Cerebellar cortex (tissue), 1 donor: Measurements from ENCODE around the gene BMP8A.
"Not testable (repeated sequence)": the region's sequence is repeated elsewhere in the genome, so short reads cannot be mapped to it uniquely, and the experiment has no call there.

Experiments
- DNase-seq: peaks from one replicate; pipeline ENCODE4 v3.0.0-alpha.2; 2015; ENCODE audit warnings: low spot score

The BMP8A gene

GRCh38 chr1:39483276-39483675 lies 8.2 kb upstream of the BMP8A start:
- DNase-seq, result no peak

- no peak for DNase-seq
Observed at GRCh38 chr1:39484564-39484963, 6.9 kb upstream of the BMP8A start.

GRCh38 chr1:39485046-39485803 lies 6.2 kb upstream of the BMP8A start:
- no peak for DNase-seq

GRCh38 chr1:39488012-39488545 lies 3.4 kb upstream of the BMP8A start:
- DNase-seq, result no peak

- no peak for DNase-seq
Observed at GRCh38 chr1:39488793-39489566, 2.5 kb upstream of the BMP8A start.

GRCh38 chr1:39489567-39490239 lies 1.7 kb upstream of the BMP8A start:
- peak; percentile 28 for DNase-seq

- DNase-seq, result peak; percentile 28
Observed at GRCh38 chr1:39490596-39491145, 765 bp upstream of the BMP8A start.

- DNase-seq, result not testable (repeated sequence)
Observed at GRCh38 chr1:39492118-39493042, 944 bp downstream of the BMP8A start.

GRCh38 chr1:39493043-39493810 lies 1.8 kb downstream of the BMP8A start:
- DNase-seq, result not testable (repeated sequence)

GRCh38 chr1:39494671-39495410 lies 3.4 kb downstream of the BMP8A start:
- no peak for DNase-seq

- not testable (repeated sequence) for DNase-seq
Observed at GRCh38 chr1:39496520-39496919, 5.1 kb downstream of the BMP8A start.

- DNase-seq, result no peak
Observed at GRCh38 chr1:39497585-39497984, 6.1 kb downstream of the BMP8A start.

GRCh38 chr1:39498096-39498710 lies 6.8 kb downstream of the BMP8A start:
- DNase-seq, result not testable (repeated sequence)

- not testable (repeated sequence) for DNase-seq
Observed at GRCh38 chr1:39498821-39499220, 7.4 kb downstream of the BMP8A start.

- no peak for DNase-seq
Observed at GRCh38 chr1:39499668-39500067, 8.2 kb downstream of the BMP8A start.

- DNase-seq, result no peak
Observed at GRCh38 chr1:39500862-39501389, 9.5 kb downstream of the BMP8A start.

- DNase-seq, result no peak
Observed at GRCh38 chr1:39501666-39502065, 10.2 kb downstream of the BMP8A start.

GRCh38 chr1:39504436-39504835 lies 13.0 kb downstream of the BMP8A start:
- not testable (repeated sequence) for DNase-seq

GRCh38 chr1:39505289-39505688 lies 13.9 kb downstream of the BMP8A start:
- DNase-seq, result no peak
